ENCODE data around the gene CPT1A. TPM values are rescaled to one million over a fixed set of nuclear protein-coding genes. Genes with fewer than 3 reads are reported as not detected.
A peak's percentile ranks its signal among the peaks of the same experiment; 100 is the strongest.

CPT1A gene
- total RNA-seq, 2 donors from 2014 or later, result 33.3 to 55.2 TPM

GRCh38 chr11:68757711-68758110 lies 84.0 kb downstream of the CPT1A start:
- WGBS, result 76% methylated on average over 8 of the region's 8 CpGs
- no peak for DNase-seq (ENCODE audit: low spot score)
- intact Hi-C loops (cut with DNase I), result no loop called here

GRCh38 chr11:68756171-68756766 lies 85.4 kb downstream of the CPT1A start:
- TF ChIP-seq CTCF (IDR thresholded peaks at IDR 0.05) (no peak), POLR2A (IDR thresholded peaks at IDR 0.05) (no peak), POLR2AphosphoS5 (IDR thresholded peaks at IDR 0.05) (no peak)
- DNase-seq (ENCODE audit: low spot score), result no peak
- no peaks in the 10 kb centered on the region for H3K9me3 ChIP-seq
- H3K4me1 ChIP-seq (replicated peaks), result no peaks in the 10 kb centered on the region
- 82% methylated on average over 12 of the region's 12 CpGs for WGBS
- intact Hi-C loops (cut with DNase I), result no loop called here
- H3K36me3 ChIP-seq, result peaks cover 0 to 5% of the 10 kb centered on the region in 2 donors
- H3K4me3 ChIP-seq, result no peak overlapping the region
- H3K27ac ChIP-seq, result no peak overlapping the region
- H3K27me3 ChIP-seq (replicated peaks; ENCODE audit: insufficient read depth), result no peaks in the 10 kb centered on the region

More at GRCh38 chr11:68757711-68758110, 84.0 kb downstream of the CPT1A start:
- TF ChIP-seq POLR2A (IDR thresholded peaks at IDR 0.05) (no peak), POLR2AphosphoS5 (IDR thresholded peaks at IDR 0.05) (no peak), CTCF (IDR thresholded peaks at IDR 0.05) (no peak)
- no peaks in the 10 kb centered on the region for H3K27me3 ChIP-seq (replicated peaks; ENCODE audit: insufficient read depth)
- no peaks in the 10 kb centered on the region for H3K9me3 ChIP-seq
- no peak overlapping the region for H3K27ac ChIP-seq
- H3K4me3 ChIP-seq, result no peak overlapping the region
- H3K36me3 ChIP-seq, result peaks cover 5% of the 10 kb centered on the region in 2 donors
- no peaks in the 10 kb centered on the region for H3K4me1 ChIP-seq (replicated peaks)

- H3K36me3 ChIP-seq, result no peaks in the 10 kb centered on the region
- WGBS, result 69% methylated on average over 9 of the region's 9 CpGs
- H3K4me3 ChIP-seq, result no peak overlapping the region
- no peaks in the 10 kb centered on the region for H3K4me1 ChIP-seq (replicated peaks)
- H3K27ac ChIP-seq, result no peak overlapping the region
- no peaks in the 10 kb centered on the region for H3K9me3 ChIP-seq
- TF ChIP-seq CTCF (IDR thresholded peaks at IDR 0.05) (no peak), POLR2AphosphoS5 (IDR thresholded peaks at IDR 0.05) (no peak), POLR2A (IDR thresholded peaks at IDR 0.05) (no peak)
- intact Hi-C loops (cut with DNase I), result no loop called here
- no peak for DNase-seq (ENCODE audit: low spot score)
- H3K27me3 ChIP-seq (replicated peaks; ENCODE audit: insufficient read depth), result no peaks in the 10 kb centered on the region
Measured at GRCh38 chr11:68753300-68753699, 88.4 kb downstream of the CPT1A start.

GRCh38 chr11:68751331-68751856 lies 90.3 kb downstream of the CPT1A start, which contains the start of gene TESMIN:
TESMIN (minus strand) TSS chr11:68751520; CDS start chr11:68750660, 860 bp downstream.
- Histone ChIP-seq H3K4me1 (replicated peaks) (no peaks in the 10 kb centered on the region), H3K4me3 (peak within 1 kb of the TSS; percentile 53 to 67), H3K27ac (peak within 1 kb of the TSS; percentile 51 to 71), H3K36me3 (no peaks in the 10 kb centered on the region), H3K27me3 (replicated peaks; ENCODE audit: insufficient read depth) (no peaks in the 10 kb centered on the region), H3K9me3 (no peaks in the 10 kb centered on the region)
- TF ChIP-seq POLR2AphosphoS5 (IDR thresholded peaks at IDR 0.05) (no peak), POLR2A (IDR thresholded peaks at IDR 0.05) (peak; percentile 49)
- intact Hi-C loops (cut with DNase I), result no loop called here
- 5% methylated on average over 32 of the region's 42 CpGs for WGBS
- DNase-seq (ENCODE audit: low spot score), result peak; percentile 95

- H3K27me3 ChIP-seq (replicated peaks; ENCODE audit: insufficient read depth), result no peaks in the 10 kb centered on the region
- H3K4me3 ChIP-seq, result peak overlapping the region; percentile 53 to 67
- no peaks in the 10 kb centered on the region for H3K4me1 ChIP-seq (replicated peaks)
- DNase-seq (ENCODE audit: low spot score), result no peak
- H3K9me3 ChIP-seq, result no peaks in the 10 kb centered on the region
- TF ChIP-seq POLR2A (IDR thresholded peaks at IDR 0.05), result no peak
- no peak for TF ChIP-seq POLR2AphosphoS5 (IDR thresholded peaks at IDR 0.05)
- no peak for TF ChIP-seq CTCF (IDR thresholded peaks at IDR 0.05)
- intact Hi-C loops (cut with DNase I), result no loop called here
- no peaks in the 10 kb centered on the region for H3K36me3 ChIP-seq
- peak overlapping the region; percentile 51 to 71 for H3K27ac ChIP-seq
- 5% methylated on average over 10 of the region's 22 CpGs for WGBS
Measured at GRCh38 chr11:68751004-68751325, 90.8 kb downstream of the CPT1A start.

Measured in prostate gland (tissue), 2 donors.